Heart left ventricle (tissue), 16 donors: ENCODE data around the gene BICC1. TPM values are rescaled to one million over a fixed set of nuclear protein-coding genes. Genes with fewer than 3 reads are reported as not detected.

Experiments used
- ATAC-seq, 4 donors: fragments of 200-7000 bp; cut with Tn5 transposase; one replicate each; pipeline ENCODE4 v1.9.1; 2020 to 2022; ENCODE audit warnings: moderate library complexity in 4 of 4, mild to moderate bottlenecking in 3 of 4, moderate number of reproducible peaks in 1 of 4
- DNase-seq, 5 donors: peaks; one replicate each; pipeline ENCODE4 v3.0.0-alpha.2; 2020
- H3K27ac ChIP-seq, 12 donors: fragments of 200-600 bp; sonication (generic) in 4 of 12; one replicate each; pipeline versions ENCODE4 v1.5.0 to v1.8.0; 2016 to 2022; ENCODE audit warnings: mild to moderate bottlenecking in 2 of 12
- H3K27me3 ChIP-seq, 9 donors: fragments of 200-600 bp; sonication (generic) in 2 of 9; one replicate each; pipeline versions ENCODE4 v1.5.1 to v1.8.0; 2016 to 2022; ENCODE audit warnings: mild to moderate bottlenecking in 3 of 9
- H3K36me3 ChIP-seq, 9 donors: fragments of 200-600 bp; sonication (generic) in 2 of 9; one replicate each; pipeline versions ENCODE4 v1.5.0 to v1.8.0; 2018 to 2022; ENCODE audit warnings: mild to moderate bottlenecking in 2 of 9
- H3K4me1 ChIP-seq, 12 donors: fragments of 200-600 bp; sonication (generic) in 4 of 12; one replicate each; pipeline versions ENCODE4 v1.5.0 to v1.8.0; 2016 to 2022; ENCODE audit warnings: mild to moderate bottlenecking in 3 of 12
- H3K4me3 ChIP-seq, 12 donors: fragments of 200-600 bp; sonication (generic) in 4 of 12; one replicate each; pipeline versions ENCODE4 v1.5.0 to v1.8.0; 2017 to 2022; ENCODE audit warnings: mild to moderate bottlenecking in 9 of 12, moderate library complexity in 4 of 12
- H3K9me3 ChIP-seq, 12 donors: fragments of 200-600 bp; sonication (generic) in 4 of 12; one replicate each; pipeline versions ENCODE4 v1.5.0 to v1.8.0; 2016 to 2022; ENCODE audit warnings: mild to moderate bottlenecking in 1 of 12
- CTCF ChIP-seq, 12 donors: fragments of 200-600 bp; sonication (generic) in 4 of 12; IDR thresholded peaks; one replicate each; pipeline versions ENCODE4 v1.5.0 to v1.8.0; 2018 to 2022; ENCODE audit warnings: antibody characterized with exemption in 12 of 12, mild to moderate bottlenecking in 5 of 12
- POLR2A ChIP-seq, 2 donors: fragments of 450-650 bp; IDR thresholded peaks; one replicate each; pipeline ENCODE4 v1.6.1; 2017; ENCODE audit warnings: antibody characterized with exemption in 2 of 2, mild to moderate bottlenecking in 2 of 2, moderate library complexity in 2 of 2
- WGBS, 4 donors: extraction: QIAGEN DNeasy Blood & Tissue Kit in 2 of 4; methylation state at CpG; one replicate each; pipeline versions ENCODE4 v1.1.5 to v1.1.7; 2013 to 2018; 5-methylcytosine and 5-hydroxymethylcytosine counted together
- intact Hi-C, 10 donors: fragments of 100-400 bp; cut with DNase I; formaldehyde crosslinking; loops; one replicate each; pipeline versions ENCODE4 v1.11.1 to v1.14.2; 2022
- polyA plus RNA-seq, 2 donors: library from polyadenylated mRNA; stranded (reverse); fragments of 200-250 nt; gene quantifications; one replicate each; pipeline ENCODE4 v1.2.3, GENCODE V29; 2013
- total RNA-seq, 9 donors: library from RNA; depleted of rRNA in 2 of 9; stranded (reverse); fragments of >200 nt in 2 of 9; fragmentation: NEBNext Ultra II Directional in 3 of 9; extraction: Animal tissue kit (Norgen Biotek cat#: 25700) in 3 of 9; gene quantifications; one replicate each; pipeline versions ENCODE4 v1.1.0 to v1.2.4, GENCODE V29; 2016 to 2023
- donor health status: ischemic (EF 13 %, LVEDD 7.1; RV severe dilation, severe dysfunction).
- donor health status: healthy with polysubstance abuse.
- donor health status: DM: no; HTN: yes; CAD: no.
- donor health status: DM: no; HTN: no; CAD: no.
- donor health status: ischemic (EF 25% LVEDD 6.9; RV normal size, moderate dysfunction).
- donor health status: ischemic (EF 25% LVEDD 5.7; RV mildly dilated, moderate dysfunction).
- donor health status: healthy.
- donor health status: DM: yes; HTN: yes; CAD: no.
- donor health status: ischemic (EF 35%, LVEDD 5.7; RV mildly dilated, moderate dysfunction).
- donor health status: nonischemic (EF 11% LVEDD 7.7; RV severe dilation, severe dysfunction).
- donor health status: DM: yes; HTN: yes; CAD: no.
- donor health status: PGD.
- donor health status: ischemic (EF 29% LVEDD 5.4; RV normal size, mild dysfunction).
- donor health status: nonischemic (EF 23%, LVEDD 6.1; RV moderate dilation, normal function).

Gene BICC1
- total and polyA plus RNA-seq, 11 donors: 1.6 to 18.7 (median 4.8) TPM

GRCh38 chr10:58577437-58577777 is 64.7 kb downstream of the BICC1 start:
- H3K4me3 ChIP-seq: no peak overlapping the region
- ATAC-seq (peak; percentile 15 to 84 (median 74)), DNase-seq (no peak)
- no peaks in the 10 kb centered on the region for H3K36me3 ChIP-seq
- peak overlapping the region in 9 of 12 donors; percentile 3 to 78 (median 54) for H3K27ac ChIP-seq
- intact Hi-C loops: no loop called here
- H3K27me3 ChIP-seq: peaks cover 0 to 3% (median 0%) of the 10 kb centered on the region in 9 donors
- H3K4me1 ChIP-seq: peaks cover 0 to 64% (median 8%) of the 10 kb centered on the region in 12 donors
- no peak for TF ChIP-seq POLR2A (IDR thresholded peaks at IDR 0.05)
- no peak for TF ChIP-seq CTCF (IDR thresholded peaks at IDR 0.05)
- peaks cover 0 to 2% (median 0%) of the 10 kb centered on the region in 12 donors for H3K9me3 ChIP-seq

DNA sequence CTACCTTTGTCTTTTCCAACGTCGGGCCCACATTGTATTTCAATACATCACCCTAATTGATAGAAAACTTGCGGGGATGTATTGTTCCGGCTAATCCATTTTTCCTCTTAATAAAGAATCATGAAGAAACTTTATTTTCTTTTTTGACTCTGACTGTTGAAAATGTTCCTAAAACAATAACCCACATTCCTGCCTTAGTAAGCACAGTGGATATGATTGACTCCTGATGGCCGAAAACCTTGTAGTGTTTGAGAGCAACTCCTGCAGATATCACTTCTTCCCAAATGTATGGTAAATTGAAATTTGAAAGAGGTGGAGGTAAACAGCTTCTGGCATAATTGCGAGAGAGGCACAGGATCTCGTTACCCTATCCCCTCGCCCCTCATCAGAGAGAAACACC is 65.7 kb downstream of the BICC1 start:
- no peaks in the 10 kb centered on the region for H3K36me3 ChIP-seq
- H3K27me3 ChIP-seq: peaks cover 0 to 3% (median 0%) of the 10 kb centered on the region in 9 donors
- H3K9me3 ChIP-seq: peaks cover 0 to 11% (median 0%) of the 10 kb centered on the region in 12 donors
- H3K4me3 ChIP-seq: no peak overlapping the region
- TF ChIP-seq POLR2A (IDR thresholded peaks at IDR 0.05) (no peak), CTCF (IDR thresholded peaks at IDR 0.05) (no peak)
- peak in 1 of 4 donors; percentile 46 for ATAC-seq
- intact Hi-C loops: no loop called here
- WGBS, 4 donors: 78 to 87% (median 85%) methylated on average over 8 of the region's 8 CpGs
- DNase-seq: no peak
- H3K27ac ChIP-seq: peak overlapping the region in 10 of 12 donors; percentile 3 to 78 (median 34)
- H3K4me1 ChIP-seq: peaks cover 0 to 62% (median 8%) of the 10 kb centered on the region in 12 donors

DNA sequence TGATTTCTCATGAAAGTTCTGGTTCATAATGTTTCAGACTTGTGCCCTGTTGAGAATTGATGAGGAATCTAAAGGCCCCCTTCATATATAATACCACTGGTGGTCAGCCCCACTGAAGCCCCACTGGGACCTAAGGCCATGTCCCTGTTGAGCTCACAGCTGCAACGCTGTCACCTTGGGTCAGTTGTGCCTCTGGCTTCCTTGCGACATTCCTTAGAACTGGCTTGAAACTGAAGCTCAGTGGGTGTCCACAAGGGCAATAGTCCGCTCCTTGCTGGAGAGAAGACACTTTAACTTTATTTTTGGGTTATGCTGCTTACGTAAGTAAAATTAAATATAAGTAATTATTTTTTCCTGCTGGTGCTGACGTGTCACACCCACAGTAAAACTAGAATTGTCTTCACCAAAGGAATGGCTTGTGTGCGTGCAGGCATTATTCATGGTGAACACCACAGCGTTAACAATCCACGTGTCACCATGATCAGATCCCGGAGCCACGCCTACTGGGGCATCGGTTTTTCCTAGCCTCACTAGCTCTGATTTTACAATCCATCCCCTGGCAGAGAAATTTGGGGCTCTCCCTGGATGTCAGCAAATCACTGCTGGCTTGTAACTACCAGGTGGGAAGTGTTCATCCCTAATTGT is 66.5 kb downstream of the BICC1 start:
- peaks cover 0 to 14% (median 0%) of the 10 kb centered on the region in 12 donors for H3K9me3 ChIP-seq
- DNase-seq (no peak), ATAC-seq (peak in 1 of 4 donors; percentile 44)
- peak overlapping the region in 7 of 12 donors; percentile 14 to 78 (median 27) for H3K27ac ChIP-seq
- peaks cover 0 to 54% (median 8%) of the 10 kb centered on the region in 12 donors for H3K4me1 ChIP-seq
- WGBS, 4 donors: 76 to 86% (median 85%) methylated on average over 11 of the region's 11 CpGs
- no peaks in the 10 kb centered on the region for H3K36me3 ChIP-seq
- intact Hi-C loops: no loop called here
- H3K27me3 ChIP-seq: peaks cover 0 to 3% (median 0%) of the 10 kb centered on the region in 9 donors
- H3K4me3 ChIP-seq: no peak overlapping the region
- no peak for TF ChIP-seq POLR2A (IDR thresholded peaks at IDR 0.05)
- no peak for TF ChIP-seq CTCF (IDR thresholded peaks at IDR 0.05)

GRCh38 chr10:58582045-58582444 is 69.4 kb downstream of the BICC1 start:
- Histone ChIP-seq H3K27ac (no peak overlapping the region), H3K36me3 (no peaks in the 10 kb centered on the region), H3K27me3 (peaks cover 0 to 3% (median 0%) of the 10 kb centered on the region in 9 donors), H3K4me3 (no peak overlapping the region), H3K9me3 (peaks cover 0 to 14% (median 0%) of the 10 kb centered on the region in 12 donors), H3K4me1 (peaks cover 0 to 34% (median 7%) of the 10 kb centered on the region in 12 donors)
- ATAC-seq (no peak), DNase-seq (no peak)
- TF ChIP-seq CTCF (IDR thresholded peaks at IDR 0.05) (no peak), POLR2A (IDR thresholded peaks at IDR 0.05) (no peak)
- intact Hi-C loops: loop anchor here in 1 of 10 donors (10.0 kb wide), 1 partner anchor 167 kb away; no protein-coding TSS in a partner anchor
